COLO829 (cell line): ENCODE measurements around the gene C2orf42.
A peak's percentile ranks its signal among the peaks of the same experiment; 100 is the strongest.
"Not testable (repeated sequence)": the region's sequence is repeated elsewhere in the genome, so short reads cannot be mapped to it uniquely, and the experiment has no call there.

Source experiments
- DNase-seq: peaks from one replicate; pipeline ENCODE4 v3.0.0; 2012; ENCODE audit warnings: low spot score

Gene C2orf42

DNA sequence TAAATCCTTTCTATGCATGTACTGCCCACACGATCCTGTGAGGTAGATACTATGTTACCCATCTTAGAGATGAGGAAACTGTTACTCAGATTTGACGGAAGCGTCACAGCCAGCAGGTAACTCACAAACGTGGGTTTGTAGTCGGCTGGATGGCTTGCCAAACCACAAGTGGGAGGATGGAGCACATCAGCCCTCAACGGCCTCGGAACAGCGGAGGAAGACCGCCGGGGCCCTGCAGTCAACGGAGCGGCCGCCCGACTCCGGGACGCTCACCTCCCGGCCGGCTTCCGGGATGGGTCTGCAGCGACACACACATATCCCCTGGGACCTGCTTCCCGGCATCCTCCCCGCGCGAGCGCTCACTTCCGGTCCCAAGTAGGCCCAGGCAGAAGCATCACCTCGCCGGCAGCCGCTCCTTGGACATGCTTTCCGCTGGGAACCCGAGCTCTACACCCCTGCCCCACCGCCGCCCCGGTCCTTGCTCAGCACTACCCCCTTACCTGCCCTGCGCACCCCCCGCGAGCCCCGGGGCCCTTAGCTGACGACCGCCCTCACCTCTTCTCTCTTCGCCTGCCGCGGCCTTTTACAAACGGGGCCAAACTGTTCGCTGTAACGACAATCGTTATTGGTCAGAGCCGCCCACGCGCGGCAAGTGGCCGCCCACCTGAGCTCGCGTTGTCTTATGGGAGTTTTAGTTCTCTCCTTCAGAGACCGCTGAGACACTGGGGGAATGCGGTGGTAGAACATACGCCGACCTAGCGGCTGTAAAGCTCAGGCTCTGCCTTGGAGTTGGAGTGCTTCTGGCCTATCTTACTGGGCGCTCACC is at the start of gene C2orf42:
Gene C2orf42, minus strand, starts transcription at position 602 of the 826 bp plus-strand sequence. CDS start 9,034 bp downstream, outside the sequence.
- DNase-seq = peak; percentile 99

DNA sequence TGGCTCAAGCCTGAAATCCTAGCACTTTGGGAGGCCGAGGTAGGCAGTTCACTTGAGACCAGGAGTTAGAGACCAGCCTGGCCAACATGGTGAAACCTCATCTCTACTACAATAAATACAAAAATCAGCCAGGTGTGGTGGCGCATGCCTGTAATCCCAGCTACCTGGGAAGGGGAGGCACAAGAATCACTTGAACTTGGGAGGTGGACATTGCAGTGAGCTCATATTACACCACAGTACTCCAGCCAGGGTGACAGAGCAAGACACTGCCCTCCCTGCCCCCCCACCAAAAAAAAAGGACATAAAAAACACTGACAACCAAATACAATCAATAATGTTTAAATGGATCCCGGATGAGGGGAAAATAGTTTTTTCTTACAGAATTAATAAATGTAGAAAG is 49.8 kb upstream of the C2orf42 start:
- DNase-seq = no peak

- DNase-seq = no peak
These were observed 43.1 kb upstream of the C2orf42 start for GRCh38 chr2:70233926-70234325.

GRCh38 chr2:70226781-70227180 is 36.0 kb upstream of the C2orf42 start:
- no peak for DNase-seq

DNA sequence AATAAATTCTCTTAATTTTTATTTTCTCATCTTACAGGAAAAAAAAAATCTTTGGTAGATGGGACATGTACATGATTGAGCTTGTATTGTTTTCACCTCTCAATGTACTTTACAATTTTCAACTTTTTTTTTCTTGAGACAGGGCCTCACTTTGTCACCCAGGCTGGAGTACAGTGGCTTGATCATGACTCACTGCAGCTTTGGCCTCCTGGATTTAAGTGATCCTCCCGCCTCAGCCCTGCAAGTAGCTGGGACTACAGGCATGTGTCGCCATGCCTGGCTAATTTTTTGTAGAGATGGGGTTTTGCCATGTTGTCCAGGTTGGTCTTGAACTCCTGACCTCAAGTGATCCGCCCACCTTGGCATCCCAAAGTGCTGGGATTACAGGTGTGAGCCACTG is 32.5 kb upstream of the C2orf42 start:
- not testable (repeated sequence) for DNase-seq

GRCh38 chr2:70214953-70215549 is 24.2 kb upstream of the C2orf42 start:
- no peak for DNase-seq

DNA sequence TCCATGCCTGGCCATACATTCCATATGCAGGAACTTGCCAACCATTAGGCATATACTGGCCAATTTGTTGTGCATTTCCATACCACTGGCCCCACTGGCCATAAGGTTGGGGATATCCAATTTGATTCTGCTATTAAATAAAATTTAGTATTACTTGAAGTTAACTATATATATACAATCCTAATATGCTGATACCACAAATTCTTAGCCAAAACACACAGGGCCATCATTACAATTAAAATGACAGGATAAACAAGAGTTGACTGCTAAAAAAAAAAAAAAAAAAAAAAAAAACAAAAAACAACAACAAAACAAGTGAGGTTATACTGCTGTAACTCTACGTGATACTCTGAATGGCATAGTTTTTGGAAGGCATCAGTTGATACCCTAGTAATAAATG is 23.5 kb upstream of the C2orf42 start:
- DNase-seq = no peak

- DNase-seq = no peak
These were observed 21.6 kb upstream of the C2orf42 start for GRCh38 chr2:70212298-70212932.

DNA sequence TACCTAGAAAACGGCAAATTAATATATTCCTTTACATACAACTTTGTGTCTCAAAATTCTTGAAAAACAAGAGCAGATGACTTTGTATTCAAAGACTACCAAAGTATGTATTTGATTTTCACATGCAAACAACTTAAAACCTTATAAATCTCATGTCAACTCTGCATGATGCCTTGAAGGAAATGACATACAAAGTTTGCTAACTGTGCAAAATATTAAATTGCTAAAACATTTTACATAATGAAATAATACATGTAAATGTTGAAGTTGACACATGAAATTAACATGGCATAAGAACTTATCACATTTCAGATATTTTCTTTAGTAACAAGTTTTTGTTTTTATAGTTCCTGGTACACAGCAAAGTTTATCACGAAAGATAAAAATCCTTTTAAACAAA is 20.8 kb upstream of the C2orf42 start:
- DNase-seq = no peak

- no peak for DNase-seq
These were observed 13.6 kb upstream of the C2orf42 start for GRCh38 chr2:70204452-70204851.

DNA sequence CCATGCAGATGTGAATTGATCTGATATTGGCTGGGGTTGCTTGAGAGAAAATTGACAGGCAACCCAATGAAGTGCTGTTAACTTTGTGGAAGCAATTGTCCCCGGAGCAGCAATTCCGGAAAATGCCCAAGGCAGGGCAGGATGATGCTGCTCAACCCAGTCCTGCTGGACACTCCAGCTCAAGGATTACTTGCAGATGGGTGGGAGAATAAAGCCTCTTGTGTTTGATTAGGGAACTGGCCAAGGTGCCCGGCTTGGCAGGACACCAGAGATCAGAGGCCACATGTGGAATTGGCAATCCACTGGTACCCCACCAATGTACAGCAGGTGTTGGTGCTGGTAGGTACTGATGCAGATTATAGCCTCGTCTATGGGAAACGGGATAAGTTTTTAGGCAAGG is 12.3 kb upstream of the C2orf42 start:
- DNase-seq = no peak

- no peak for DNase-seq
These were observed 11.5 kb upstream of the C2orf42 start for GRCh38 chr2:70202236-70202806.

GRCh38 chr2:70201831-70202230 is 11.0 kb upstream of the C2orf42 start:
- no peak for DNase-seq

DNA sequence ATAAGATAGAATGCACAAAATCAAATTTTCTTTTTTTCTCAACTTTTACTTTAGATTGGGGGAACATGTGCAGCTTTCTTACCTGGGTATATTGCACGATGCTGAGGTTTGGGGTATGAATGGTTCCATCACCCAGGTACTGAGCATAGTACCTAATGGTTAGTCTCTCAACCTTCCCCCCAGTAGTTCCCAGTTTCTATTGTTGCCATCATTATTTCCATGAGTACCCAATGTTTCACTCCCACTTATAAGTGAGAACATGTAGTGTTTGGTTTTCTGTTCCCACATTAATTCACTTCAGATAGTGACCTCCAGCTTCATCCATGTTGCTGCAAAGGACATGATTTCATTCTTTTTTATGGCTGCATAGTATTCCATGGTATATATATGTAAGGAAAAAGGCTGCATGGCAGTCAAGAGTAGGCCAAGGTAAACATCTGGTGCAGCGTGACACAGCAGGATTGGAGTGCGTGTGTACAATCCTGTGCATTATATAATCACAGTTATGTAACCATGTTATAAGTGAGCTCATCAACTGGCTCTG is 10.5 kb upstream of the C2orf42 start:
- no peak for DNase-seq

DNA sequence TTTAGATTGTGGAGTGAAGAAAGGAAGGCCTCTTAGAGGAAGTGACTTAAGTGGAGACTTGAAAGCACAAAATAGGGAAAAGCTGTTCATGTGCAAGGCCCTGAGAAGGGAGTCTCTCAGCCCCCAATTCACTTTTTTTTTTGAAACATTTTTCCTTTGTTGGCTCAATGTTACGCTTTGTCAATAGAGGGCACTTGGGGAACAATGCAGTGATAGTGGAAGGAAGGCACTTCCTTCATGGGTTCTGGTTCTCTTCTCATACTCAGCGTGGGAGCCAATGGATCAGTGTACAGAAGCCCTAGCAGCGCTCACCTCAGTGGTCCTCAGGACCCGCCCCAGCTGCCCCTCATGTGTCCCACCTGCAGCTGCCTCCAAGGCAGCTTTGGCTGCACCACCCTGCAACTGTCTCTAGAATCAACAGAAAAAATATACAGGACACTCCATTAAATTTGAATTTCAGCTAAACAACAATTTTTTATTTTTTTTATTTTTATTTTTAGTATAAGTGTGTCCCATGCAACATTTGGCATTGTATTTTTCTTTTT is 8.6 kb upstream of the C2orf42 start:
- DNase-seq = no peak

GRCh38 chr2:70192516-70192915 is 1.7 kb upstream of the C2orf42 start:
- no peak for DNase-seq

- no peak for DNase-seq
These were observed 471 bp upstream of the C2orf42 start for GRCh38 chr2:70191244-70191735.

- DNase-seq = no peak
These were observed 2.4 kb downstream of the C2orf42 start for GRCh38 chr2:70188460-70188859.

- not testable (repeated sequence) for DNase-seq
These were observed 3.6 kb downstream of the C2orf42 start for GRCh38 chr2:70187170-70187569.

DNA sequence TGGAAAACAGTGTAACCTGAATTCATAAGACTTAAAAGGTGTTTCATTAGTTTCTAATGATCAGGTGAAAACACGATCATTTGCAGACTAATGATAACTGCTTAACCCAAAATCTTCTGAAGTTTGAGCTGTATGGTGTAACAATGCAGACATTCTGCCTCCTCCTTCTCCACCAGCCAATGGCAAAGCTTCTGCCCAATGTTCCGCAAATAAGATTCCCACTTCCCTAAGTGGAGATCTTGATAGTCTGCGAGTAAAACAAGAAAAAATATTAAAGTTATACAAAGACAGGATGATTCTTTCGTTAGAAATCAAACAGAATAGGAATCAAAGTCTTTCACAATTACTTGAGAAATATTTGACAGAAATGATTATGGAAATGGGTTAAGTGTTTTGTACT is 8.1 kb downstream of the C2orf42 start:
- DNase-seq = no peak

- no peak for DNase-seq
These were observed 9.4 kb downstream of the C2orf42 start for GRCh38 chr2:70181363-70181956.

DNA sequence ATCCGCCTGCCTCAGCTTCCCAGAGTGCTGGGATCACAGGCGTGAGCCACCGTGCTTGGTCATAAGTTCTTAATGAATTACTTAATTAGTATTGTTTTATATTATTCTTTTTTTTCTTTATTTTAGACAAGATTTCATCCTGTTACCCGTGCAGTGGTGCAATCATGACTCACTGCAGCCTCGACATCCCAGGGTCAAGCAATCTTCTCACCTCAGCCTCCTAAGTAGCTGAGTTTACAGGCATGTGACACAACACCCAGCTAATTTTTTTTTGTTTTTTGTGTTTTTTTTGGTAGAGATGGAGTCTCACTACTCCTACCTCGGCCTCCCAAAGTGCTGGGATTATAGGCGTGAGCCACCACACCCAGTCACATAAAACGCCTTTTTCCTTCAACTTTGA is 17.3 kb downstream of the C2orf42 start:
- no peak for DNase-seq
